ENCODE data around the gene SH3RF3. TPM values are rescaled to one million over a fixed set of nuclear protein-coding genes. Genes with fewer than 3 reads are reported as not detected.
A peak's percentile ranks its signal among the peaks of the same experiment; 100 is the strongest.

SH3RF3 gene
- total RNA-seq, 1 experiment from 2014 or later: 21.7 TPM

- Mint-ChIP-seq H3K36me3 (ENCODE audit: insufficient read depth, unreplicated experiment) (peaks cover 4% of the 10 kb centered on the region), H3K27ac (ENCODE audit: low read depth, unreplicated experiment) (no peak overlapping the region), H3K27me3 (ENCODE audit: insufficient read depth, unreplicated experiment) (no peaks in the 10 kb centered on the region), H3K4me1 (ENCODE audit: insufficient read depth, unreplicated experiment) (peaks cover 12% of the 10 kb centered on the region), H3K9me3 (ENCODE audit: unreplicated experiment) (no peaks in the 10 kb centered on the region), H3K4me3 (ENCODE audit: unreplicated experiment) (no peak overlapping the region)
- intact Hi-C loops (cut with micrococcal nuclease): no loop called here
- POLR2A ChIA-PET: no interaction called here
- DNase-seq (ENCODE audit: unreplicated experiment): peak; percentile 59
- CTCF ChIA-PET: interaction anchor here (0.6 to 1.3 kb wide), 4 partner anchors 29 to 152 kb away, joined by 3 to 4 read pairs (median 4); no protein-coding TSS in a partner anchor
- no TSS peak for BruUV-seq (replicated peaks)
- TF ChIP-seq CTCF (IDR thresholded peaks at IDR 0.05; ENCODE audit: unreplicated experiment): no peak
Observed at GRCh38 chr2:109270505-109271312, 141.7 kb downstream of the SH3RF3 start.

- no peaks in the 10 kb centered on the region for H3K9me3 Mint-ChIP-seq (ENCODE audit: unreplicated experiment)
- BruUV-seq (replicated peaks): no TSS peak
- ChIA-PET CTCF (no interaction called here), POLR2A (no interaction called here)
- no peak overlapping the region for H3K27ac Mint-ChIP-seq (ENCODE audit: low read depth, unreplicated experiment)
- TF ChIP-seq CTCF (IDR thresholded peaks at IDR 0.05; ENCODE audit: unreplicated experiment): no peak
- intact Hi-C loops (cut with micrococcal nuclease): no loop called here
- H3K27me3 Mint-ChIP-seq (ENCODE audit: insufficient read depth, unreplicated experiment): no peaks in the 10 kb centered on the region
- peaks cover 8% of the 10 kb centered on the region for H3K4me1 Mint-ChIP-seq (ENCODE audit: insufficient read depth, unreplicated experiment)
- no peak overlapping the region for H3K4me3 Mint-ChIP-seq (ENCODE audit: unreplicated experiment)
- peaks cover 4% of the 10 kb centered on the region for H3K36me3 Mint-ChIP-seq (ENCODE audit: insufficient read depth, unreplicated experiment)
- DNase-seq (ENCODE audit: unreplicated experiment): no peak
Observed at GRCh38 chr2:109271920-109272319, 142.9 kb downstream of the SH3RF3 start.

- no peak for TF ChIP-seq CTCF (IDR thresholded peaks at IDR 0.05; ENCODE audit: unreplicated experiment)
- POLR2A ChIA-PET: no interaction called here
- BruUV-seq (replicated peaks): no TSS peak
- Mint-ChIP-seq H3K36me3 (ENCODE audit: insufficient read depth, unreplicated experiment) (peaks cover 4% of the 10 kb centered on the region), H3K4me3 (ENCODE audit: unreplicated experiment) (no peak overlapping the region), H3K27ac (ENCODE audit: low read depth, unreplicated experiment) (no peak overlapping the region), H3K27me3 (ENCODE audit: insufficient read depth, unreplicated experiment) (no peaks in the 10 kb centered on the region), H3K9me3 (ENCODE audit: unreplicated experiment) (no peaks in the 10 kb centered on the region), H3K4me1 (ENCODE audit: insufficient read depth, unreplicated experiment) (peaks cover 8% of the 10 kb centered on the region)
- no peak for DNase-seq (ENCODE audit: unreplicated experiment)
- CTCF ChIA-PET: no interaction called here
- intact Hi-C loops (cut with micrococcal nuclease): no loop called here
Observed at GRCh38 chr2:109272461-109272860, 143.5 kb downstream of the SH3RF3 start.

- Mint-ChIP-seq H3K4me1 (ENCODE audit: insufficient read depth, unreplicated experiment) (peaks cover 19% of the 10 kb centered on the region), H3K27me3 (ENCODE audit: insufficient read depth, unreplicated experiment) (no peaks in the 10 kb centered on the region), H3K4me3 (ENCODE audit: unreplicated experiment) (no peak overlapping the region), H3K9me3 (ENCODE audit: unreplicated experiment) (no peaks in the 10 kb centered on the region), H3K27ac (ENCODE audit: low read depth, unreplicated experiment) (no peak overlapping the region), H3K36me3 (ENCODE audit: insufficient read depth, unreplicated experiment) (no peaks in the 10 kb centered on the region)
- CTCF ChIA-PET: no interaction called here
- POLR2A ChIA-PET: interaction anchor here (0.6 to 1.2 kb wide), 3 partner anchors 33 to 238 kb away, joined by 3 read pairs; no protein-coding TSS in a partner anchor
- intact Hi-C loops (cut with micrococcal nuclease): no loop called here
- DNase-seq (ENCODE audit: unreplicated experiment): no peak
- no peak for TF ChIP-seq CTCF (IDR thresholded peaks at IDR 0.05; ENCODE audit: unreplicated experiment)
- BruUV-seq (replicated peaks): no TSS peak
Observed at GRCh38 chr2:109275120-109276012, 146.4 kb downstream of the SH3RF3 start.
